ENCODE measurements around the gene NBDY. TPM values are rescaled to one million over a fixed set of nuclear protein-coding genes. Genes with fewer than 3 reads are reported as not detected.

NBDY gene
- total RNA-seq, 1 donor from 2014 or later, result 17.0 TPM

GRCh38 chrX:56794404-56795230 is 65.6 kb downstream of the NBDY start:
- TF ChIP-seq, protein P1, sequence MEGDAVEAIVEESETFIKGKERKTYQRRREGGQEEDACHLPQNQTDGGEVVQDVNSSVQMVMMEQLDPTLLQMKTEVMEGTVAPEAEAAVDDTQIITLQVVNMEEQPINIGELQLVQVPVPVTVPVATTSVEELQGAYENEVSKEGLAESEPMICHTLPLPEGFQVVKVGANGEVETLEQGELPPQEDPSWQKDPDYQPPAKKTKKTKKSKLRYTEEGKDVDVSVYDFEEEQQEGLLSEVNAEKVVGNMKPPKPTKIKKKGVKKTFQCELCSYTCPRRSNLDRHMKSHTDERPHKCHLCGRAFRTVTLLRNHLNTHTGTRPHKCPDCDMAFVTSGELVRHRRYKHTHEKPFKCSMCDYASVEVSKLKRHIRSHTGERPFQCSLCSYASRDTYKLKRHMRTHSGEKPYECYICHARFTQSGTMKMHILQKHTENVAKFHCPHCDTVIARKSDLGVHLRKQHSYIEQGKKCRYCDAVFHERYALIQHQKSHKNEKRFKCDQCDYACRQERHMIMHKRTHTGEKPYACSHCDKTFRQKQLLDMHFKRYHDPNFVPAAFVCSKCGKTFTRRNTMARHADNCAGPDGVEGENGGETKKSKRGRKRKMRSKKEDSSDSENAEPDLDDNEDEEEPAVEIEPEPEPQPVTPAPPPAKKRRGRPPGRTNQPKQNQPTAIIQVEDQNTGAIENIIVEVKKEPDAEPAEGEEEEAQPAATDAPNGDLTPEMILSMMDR (IDR thresholded peaks at IDR 0.05; ENCODE audit: insufficient read depth, low read length, poor library complexity, severe bottlenecking), result no peak
- no peaks in the 10 kb centered on the region for H3K27me3 ChIP-seq (ENCODE audit: control insufficient read depth, insufficient read depth, low read length)
- H3K36me3 ChIP-seq (ENCODE audit: control insufficient read depth, insufficient read depth, low read length), result no peaks in the 10 kb centered on the region
- H3K4me3 ChIP-seq (ENCODE audit: low read depth, low read length), result no peak overlapping the region
- DNase-seq (ENCODE audit: low read depth), result no peak

DNA sequence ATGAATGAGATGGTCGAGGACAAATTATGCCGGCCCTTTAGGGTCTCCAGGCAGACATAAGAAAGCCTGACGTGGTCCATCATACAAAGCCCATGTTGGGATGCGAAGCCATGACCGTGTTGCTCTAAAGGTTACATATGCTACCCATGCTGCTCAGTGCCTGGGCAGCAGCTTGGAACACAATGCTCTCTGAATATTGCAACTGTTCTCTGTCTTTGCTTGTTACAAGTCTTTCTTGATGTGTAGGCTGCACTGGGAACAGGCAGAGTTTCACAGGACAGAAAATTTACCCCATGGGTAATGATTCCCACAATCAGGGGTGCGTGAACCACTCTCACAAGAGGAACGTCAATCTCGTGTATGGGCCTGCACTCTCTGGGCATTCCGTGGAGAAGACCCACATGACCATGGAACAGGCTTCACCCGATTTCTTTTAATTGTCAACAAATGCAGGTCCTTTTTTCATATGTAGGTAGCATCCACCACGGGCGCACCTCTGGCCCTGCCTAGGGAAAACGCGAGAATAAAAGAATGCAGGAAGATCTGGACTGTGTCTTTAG is 66.3 kb downstream of the NBDY start:
- no peak for DNase-seq (ENCODE audit: low read depth)
- Histone ChIP-seq H3K36me3 (ENCODE audit: control insufficient read depth, insufficient read depth, low read length) (no peaks in the 10 kb centered on the region), H3K27me3 (ENCODE audit: control insufficient read depth, insufficient read depth, low read length) (no peaks in the 10 kb centered on the region), H3K4me3 (ENCODE audit: low read depth, low read length) (no peak overlapping the region)
- TF ChIP-seq, protein P1 (IDR thresholded peaks at IDR 0.05; ENCODE audit: insufficient read depth, low read length, poor library complexity, severe bottlenecking), result no peak

DNA sequence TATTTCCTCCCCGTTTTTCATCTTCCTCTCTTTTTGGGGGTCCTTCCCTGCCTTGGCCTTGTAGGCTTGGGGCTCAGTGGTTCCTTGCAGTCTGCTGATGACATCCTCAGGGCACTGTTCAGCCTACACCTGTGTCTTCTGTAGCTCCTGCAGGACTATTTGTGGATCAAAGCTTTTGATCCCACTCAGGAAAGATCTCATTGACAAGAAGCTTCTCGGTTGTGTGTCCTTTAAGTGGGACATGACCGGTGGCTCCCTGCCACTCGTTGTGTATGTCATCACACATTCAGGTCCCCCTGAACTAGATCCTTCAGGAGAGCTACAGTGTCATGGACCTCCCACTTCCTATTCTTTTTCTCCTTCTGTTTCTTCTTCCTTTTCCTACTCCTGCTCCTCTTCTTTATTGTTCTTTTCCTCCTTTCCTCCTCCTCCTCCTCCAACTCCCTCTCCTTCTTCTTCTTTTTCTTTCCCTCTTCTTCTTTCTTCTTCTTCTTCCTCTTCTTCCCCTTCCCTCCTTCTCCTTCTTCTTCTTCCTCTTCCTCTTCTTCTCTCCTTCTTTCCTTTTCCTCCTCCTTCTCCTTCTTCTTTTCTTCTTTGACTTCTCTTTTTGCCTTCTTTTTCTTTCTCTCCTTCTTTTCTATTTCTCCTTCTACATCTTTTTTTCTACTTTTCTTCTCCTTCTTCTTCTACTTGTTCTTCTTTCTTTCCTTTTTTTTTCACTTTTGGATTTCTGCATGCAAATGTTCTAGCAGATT is 67.8 kb downstream of the NBDY start:
- DNase-seq (ENCODE audit: low read depth), result no peak
- Histone ChIP-seq H3K4me3 (ENCODE audit: low read depth, low read length) (no peak overlapping the region), H3K27me3 (ENCODE audit: control insufficient read depth, insufficient read depth, low read length) (no peaks in the 10 kb centered on the region), H3K36me3 (ENCODE audit: control insufficient read depth, insufficient read depth, low read length) (no peaks in the 10 kb centered on the region)
- TF ChIP-seq, protein P1 (IDR thresholded peaks at IDR 0.05; ENCODE audit: insufficient read depth, low read length, poor library complexity, severe bottlenecking), result no peak

DNA sequence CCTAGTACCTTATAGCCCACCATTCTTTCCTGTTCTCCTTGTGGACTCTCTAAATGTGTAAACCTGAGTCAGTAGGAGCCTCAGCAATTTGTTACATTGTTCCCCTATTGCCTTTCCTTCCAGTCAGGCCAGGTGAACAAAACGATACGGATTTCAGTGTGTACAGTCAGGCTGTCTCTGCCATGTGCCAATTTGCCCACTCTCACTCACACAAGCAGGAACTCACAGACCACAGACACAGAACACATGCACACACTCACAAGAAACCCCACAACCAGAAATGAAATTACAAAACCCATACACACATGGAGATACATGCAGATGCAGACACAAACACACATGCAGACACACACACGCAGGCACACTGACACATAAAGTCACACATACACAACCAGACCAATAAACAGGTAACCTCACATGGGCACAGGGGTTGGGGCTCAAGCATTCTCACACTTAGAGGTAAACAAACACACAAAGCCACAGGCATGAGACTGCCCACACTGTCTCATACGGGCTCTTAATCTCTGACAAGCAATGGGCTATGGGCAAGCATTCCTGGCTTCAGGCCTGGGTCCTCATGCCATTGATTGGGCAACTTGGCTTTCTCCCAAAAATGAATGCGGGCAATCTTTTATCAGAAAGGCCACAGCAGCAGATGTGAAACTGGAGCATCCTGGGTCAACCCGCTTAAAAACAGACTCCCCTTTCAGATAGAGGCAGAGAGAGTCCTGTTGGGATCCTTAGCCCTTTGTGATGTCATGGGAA is 68.7 kb downstream of the NBDY start:
- no peak overlapping the region for H3K4me3 ChIP-seq (ENCODE audit: low read depth, low read length)
- DNase-seq (ENCODE audit: low read depth), result no peak
- no peaks in the 10 kb centered on the region for H3K27me3 ChIP-seq (ENCODE audit: control insufficient read depth, insufficient read depth, low read length)
- no peaks in the 10 kb centered on the region for H3K36me3 ChIP-seq (ENCODE audit: control insufficient read depth, insufficient read depth, low read length)
- TF ChIP-seq, protein P1 (IDR thresholded peaks at IDR 0.05; ENCODE audit: insufficient read depth, low read length, poor library complexity, severe bottlenecking), result no peak

GRCh38 chrX:56798339-56798711 is 69.3 kb downstream of the NBDY start:
- Histone ChIP-seq H3K36me3 (ENCODE audit: control insufficient read depth, insufficient read depth, low read length) (no peaks in the 10 kb centered on the region), H3K27me3 (ENCODE audit: control insufficient read depth, insufficient read depth, low read length) (no peaks in the 10 kb centered on the region), H3K4me3 (ENCODE audit: low read depth, low read length) (no peak overlapping the region)
- DNase-seq (ENCODE audit: low read depth), result no peak
- TF ChIP-seq, protein P1 (IDR thresholded peaks at IDR 0.05; ENCODE audit: insufficient read depth, low read length, poor library complexity, severe bottlenecking), result no peak

All from kidney epithelial cell (primary cell).